KMS-11 (cell line): ENCODE results near the gene RHNO1.
A peak's percentile ranks its signal among the peaks of the same experiment; 100 is the strongest.

Source experiments
- H2AFZ ChIP-seq: fragments of 200-600 bp; sonication (generic); 2 replicates; pipeline ENCODE4 v1.6.1; 2016; ENCODE audit warnings: antibody characterized with exemption, mixed run types, low read depth
- H3K27ac ChIP-seq: fragments of 200-600 bp; sonication (generic); 2 replicates; pipeline ENCODE4 v1.6.1; 2016; ENCODE audit warnings: mild to moderate bottlenecking, mixed run types
- H3K27me3 ChIP-seq: fragments of 200-600 bp; sonication (generic); 2 replicates; pipeline ENCODE4 v1.6.1; 2017; ENCODE audit warnings: mild to moderate bottlenecking, low read depth, mixed run types, moderate library complexity; ENCODE audit not compliant: insufficient read depth
- H3K36me3 ChIP-seq: fragments of 200-600 bp; sonication (generic); 2 replicates; pipeline ENCODE4 v1.6.1; 2017; ENCODE audit warnings: mild to moderate bottlenecking, mixed run types; ENCODE audit not compliant: insufficient read depth
- H3K4me1 ChIP-seq: fragments of 200-600 bp; sonication (generic); 2 replicates; pipeline ENCODE4 v1.6.1; 2016; ENCODE audit warnings: mild to moderate bottlenecking, low read depth, mixed run types; ENCODE audit not compliant: poor library complexity, severe bottlenecking
- H3K4me2 ChIP-seq: fragments of 200-600 bp; sonication (generic); 2 replicates; pipeline ENCODE4 v1.7.0; 2016; ENCODE audit warnings: mild to moderate bottlenecking, mixed run types
- H3K4me3 ChIP-seq: fragments of 200-600 bp; sonication (generic); IDR thresholded peaks from 2 replicates; pipeline ENCODE4 v1.6.1; 2017; ENCODE audit warnings: low read depth, low read length, mixed read lengths; ENCODE audit not compliant: insufficient read depth
- H3K79me2 ChIP-seq: fragments of 200-600 bp; sonication (generic); 2 replicates; pipeline ENCODE4 v1.6.1; 2016; ENCODE audit warnings: low read depth, mixed run types; ENCODE audit not compliant: insufficient read depth
- H3K9ac ChIP-seq: fragments of 200-600 bp; sonication (generic); 2 replicates; pipeline ENCODE4 v1.6.1; 2016; ENCODE audit warnings: mild to moderate bottlenecking, mixed run types
- H4K20me1 ChIP-seq: fragments of 200-600 bp; sonication (generic); 2 replicates; pipeline ENCODE4 v1.6.1; 2016; ENCODE audit warnings: mild to moderate bottlenecking, mixed run types; ENCODE audit not compliant: insufficient read depth
- CTCF ChIP-seq: fragments of 200-600 bp; sonication (generic); conservative IDR thresholded peaks from 2 replicates; pipeline ENCODE4 v1.6.1; 2017; ENCODE audit warnings: low read depth, mild to moderate bottlenecking, antibody characterized with exemption, low read length, moderate library complexity, mixed read lengths

RHNO1 gene

DNA sequence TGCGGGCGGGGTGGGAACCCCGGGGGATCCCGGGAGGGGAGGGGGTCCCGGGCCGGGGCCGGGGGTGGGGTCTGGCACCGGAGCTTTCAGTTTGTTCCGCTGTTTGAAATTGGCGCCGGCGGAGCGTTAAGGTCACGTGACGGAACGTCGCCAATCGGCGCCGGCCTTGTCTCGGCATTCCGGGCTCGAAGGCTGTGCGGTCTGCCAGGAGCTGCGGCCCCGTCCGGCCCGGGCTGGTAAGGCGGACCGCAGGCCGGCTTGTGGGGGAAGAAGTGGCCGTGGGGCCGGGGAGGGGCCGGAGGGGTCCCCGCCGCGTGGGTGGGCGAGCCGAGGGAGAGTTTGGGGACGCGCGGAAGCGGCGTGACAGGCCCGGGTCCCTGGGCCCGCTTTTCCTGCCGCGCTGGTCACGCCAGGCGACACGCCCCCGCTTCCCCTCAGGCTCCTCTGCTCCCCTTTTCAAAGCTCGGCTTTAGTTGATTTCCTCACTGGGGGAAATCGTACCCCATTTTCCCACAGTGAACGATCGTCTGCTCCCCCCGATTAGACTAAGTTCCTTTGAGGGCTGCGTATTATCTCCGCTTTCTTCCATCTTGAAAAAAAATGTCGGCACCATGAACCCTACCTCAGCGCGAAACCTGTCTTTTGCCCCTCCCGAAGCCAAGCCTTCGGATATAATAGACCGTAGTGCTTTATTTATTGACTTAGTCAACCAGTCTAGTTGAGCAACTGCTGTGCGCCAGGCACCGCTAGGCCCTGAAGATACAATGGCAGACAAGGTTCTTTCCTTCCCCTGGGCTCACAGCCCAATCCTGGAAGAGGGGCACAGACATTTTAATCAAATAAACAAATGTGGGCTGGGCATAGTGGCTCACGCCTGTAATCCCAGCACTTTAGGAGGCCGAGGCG is at the start of gene RHNO1, which contains the start of gene FOXM1:
Gene RHNO1 (plus strand): TSS at position 177 of the 906 bp plus-strand sequence. CDS start 8,144 bp downstream, outside the sequence.
Gene FOXM1 (minus strand): TSS at position 128 of the 906 bp plus-strand sequence. CDS start 2,696 bp downstream, outside the sequence.
- no peak for TF ChIP-seq CTCF
- Histone ChIP-seq H3K27ac (peak within 1 kb of the TSS; percentile 89), H3K4me2 (peak within 1 kb of the TSS; percentile 88), H3K27me3 (no peaks in the 10 kb centered on the region), H2AFZ (peak within 1 kb of the TSS; percentile 62), H3K79me2 (peaks cover 66% of the 10 kb centered on the region), H3K4me1 (peaks cover 14% of the 10 kb centered on the region), H3K9ac (peak within 1 kb of the TSS; percentile 93), H3K4me3 (no peak within 1 kb of the TSS), H3K36me3 (no peaks in the 10 kb centered on the region; the same call in 1 of the 2 replicates), H4K20me1 (no peaks in the 10 kb centered on the region)

- no peaks in the 10 kb centered on the region for H3K4me1 ChIP-seq
- H3K4me3 ChIP-seq = no peak overlapping the region
- H3K79me2 ChIP-seq = no peaks in the 10 kb centered on the region
- no peak overlapping the region for H2AFZ ChIP-seq
- H3K27ac ChIP-seq = no peak overlapping the region
- H3K9ac ChIP-seq = no peak overlapping the region
- H4K20me1 ChIP-seq = no peaks in the 10 kb centered on the region
- H3K36me3 ChIP-seq = no peaks in the 10 kb centered on the region
- TF ChIP-seq CTCF = no peak
- no peak overlapping the region for H3K4me2 ChIP-seq
- no peaks in the 10 kb centered on the region for H3K27me3 ChIP-seq
Observed at GRCh38 chr12:2829275-2829674, 47.7 kb upstream of the RHNO1 start.

GRCh38 chr12:2832550-2833127 is 44.4 kb upstream of the RHNO1 start:
- H3K79me2 ChIP-seq = no peaks in the 10 kb centered on the region
- no peak for TF ChIP-seq CTCF
- H3K36me3 ChIP-seq = no peaks in the 10 kb centered on the region
- no peaks in the 10 kb centered on the region for H3K4me1 ChIP-seq
- H3K27ac ChIP-seq = no peak overlapping the region
- H3K9ac ChIP-seq = no peak overlapping the region
- H3K4me3 ChIP-seq = no peak overlapping the region
- no peak overlapping the region for H2AFZ ChIP-seq
- no peak overlapping the region for H3K4me2 ChIP-seq
- H3K27me3 ChIP-seq = no peaks in the 10 kb centered on the region
- H4K20me1 ChIP-seq = no peaks in the 10 kb centered on the region

DNA sequence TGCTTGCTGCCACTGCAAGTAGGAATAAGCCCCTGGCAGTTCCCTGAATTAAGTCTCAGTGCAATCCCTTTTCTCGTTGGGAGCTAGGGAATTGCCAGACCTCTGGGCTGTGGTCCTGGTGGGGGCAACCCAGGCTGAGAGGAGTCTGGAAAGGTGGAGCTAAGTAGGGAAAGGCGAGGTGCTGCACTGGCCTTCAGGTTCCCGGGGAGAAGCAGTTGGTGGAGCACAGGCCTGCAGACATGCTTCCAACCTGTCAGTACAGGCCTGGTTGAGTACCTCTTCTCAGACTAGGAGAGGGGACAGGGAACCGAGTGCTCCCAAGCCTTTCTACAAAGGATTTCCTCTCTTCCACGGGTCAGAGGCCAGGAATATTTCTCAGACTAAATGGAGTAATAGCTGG is 43.7 kb upstream of the RHNO1 start:
- Histone ChIP-seq H4K20me1 (no peaks in the 10 kb centered on the region), H3K4me1 (no peaks in the 10 kb centered on the region), H3K27ac (no peak overlapping the region), H3K36me3 (no peaks in the 10 kb centered on the region), H3K4me3 (no peak overlapping the region), H3K9ac (no peak overlapping the region), H3K4me2 (no peak overlapping the region), H3K79me2 (no peaks in the 10 kb centered on the region), H3K27me3 (no peaks in the 10 kb centered on the region), H2AFZ (no peak overlapping the region)
- no peak for TF ChIP-seq CTCF
